GM20431 (cell line): ENCODE measurements around the gene CBR3.

ENCODE experiments used
- in situ Hi-C: fragments of 300-500 bp; cut with MseI, MboI; formaldehyde crosslinking; loops from one replicate; pipeline ENCODE4 v1.15.0; 2020; ENCODE audit warnings: low sequenced_read_pairs; ENCODE audit not compliant: unreplicated experiment

CBR3 gene

DNA sequence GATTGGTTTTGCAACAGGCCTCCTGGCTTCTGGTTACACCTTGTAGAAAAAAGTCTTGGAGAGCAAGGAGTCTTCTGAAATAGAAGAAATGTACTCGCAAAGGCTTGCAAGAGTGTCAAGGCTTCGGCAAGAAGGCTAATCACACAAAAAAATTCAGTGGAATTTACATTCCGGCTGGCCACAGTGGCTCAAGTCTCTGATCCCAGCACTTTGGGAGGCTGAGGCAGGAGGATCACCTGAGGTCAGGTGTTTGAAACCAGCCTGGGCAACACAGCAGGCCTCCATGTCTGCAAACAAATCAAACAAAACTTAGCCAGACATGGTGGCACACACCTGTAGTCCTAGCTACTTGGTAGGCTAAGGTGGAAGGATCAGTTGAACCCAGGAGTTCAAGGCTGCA lies 14.0 kb downstream of the CBR3 start:
- in situ Hi-C loops, result loop anchor here (10.0 kb wide), 1 partner anchor 176 kb away; the partner anchor contains the start of gene MORC3

DNA sequence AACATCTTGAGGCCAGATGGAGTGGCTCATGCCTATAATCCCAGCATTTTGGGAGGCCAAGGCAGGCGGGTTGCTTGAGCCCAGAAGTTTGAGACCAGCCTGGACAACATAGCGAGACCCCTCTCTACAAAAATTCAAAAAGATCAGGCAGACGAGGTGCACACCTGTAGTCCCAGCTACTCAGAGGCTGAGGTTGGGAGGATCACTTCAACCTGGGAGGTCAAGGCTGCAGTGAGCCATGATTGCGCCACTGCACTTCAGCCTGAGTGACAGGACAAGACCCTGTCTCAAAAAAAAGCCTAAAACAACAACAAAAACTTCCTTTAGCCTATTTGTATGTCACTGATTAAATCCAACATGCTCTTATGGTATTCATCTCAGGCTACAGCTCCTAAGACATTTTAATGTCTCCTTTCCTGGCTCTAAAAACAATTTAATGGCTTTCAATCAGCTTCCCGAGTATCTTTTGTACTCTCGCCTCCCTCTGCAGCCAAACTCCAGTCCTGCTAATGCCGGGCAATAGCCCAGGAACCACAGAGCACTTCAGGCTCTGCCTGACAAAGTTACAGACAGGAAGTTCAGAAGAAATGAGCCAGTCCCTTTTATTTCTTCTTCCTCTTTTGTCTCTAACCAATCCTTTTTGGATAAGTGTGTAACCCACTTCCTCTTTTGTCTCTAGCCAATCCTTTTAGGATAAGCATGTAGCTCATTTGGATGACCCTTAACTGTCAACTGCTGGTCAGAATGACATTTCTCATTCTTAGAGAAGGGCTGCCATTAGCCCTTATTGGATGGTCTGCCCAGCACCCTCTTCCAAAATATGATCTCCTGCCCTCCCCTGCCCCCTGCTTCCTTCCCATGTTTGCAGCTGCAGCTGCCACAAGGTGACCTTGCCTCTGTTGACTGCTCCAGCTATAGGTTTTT lies 15.2 kb downstream of the CBR3 start:
- in situ Hi-C loops, result loop anchor here (10.0 kb wide), 1 partner anchor 175 kb away; the partner anchor contains the start of gene MORC3

- in situ Hi-C loops, result no loop called here
Measured at GRCh38 chr21:36155603-36156338, 20.9 kb downstream of the CBR3 start.

GRCh38 chr21:36156339-36156814 lies 21.5 kb downstream of the CBR3 start:
- in situ Hi-C loops, result no loop called here

GRCh38 chr21:36156815-36157670 lies 22.2 kb downstream of the CBR3 start, which contains the start of gene DOP1B:
Gene DOP1B, plus strand, starts transcription at chr21:36156824. Its CDS starts 7,910 bp downstream, at chr21:36164734.
- in situ Hi-C loops, result no loop called here

GRCh38 chr21:36159356-36159921 lies 24.6 kb downstream of the CBR3 start:
- in situ Hi-C loops, result no loop called here

- in situ Hi-C loops, result no loop called here
Measured at GRCh38 chr21:36160850-36161178, 25.9 kb downstream of the CBR3 start.

DNA sequence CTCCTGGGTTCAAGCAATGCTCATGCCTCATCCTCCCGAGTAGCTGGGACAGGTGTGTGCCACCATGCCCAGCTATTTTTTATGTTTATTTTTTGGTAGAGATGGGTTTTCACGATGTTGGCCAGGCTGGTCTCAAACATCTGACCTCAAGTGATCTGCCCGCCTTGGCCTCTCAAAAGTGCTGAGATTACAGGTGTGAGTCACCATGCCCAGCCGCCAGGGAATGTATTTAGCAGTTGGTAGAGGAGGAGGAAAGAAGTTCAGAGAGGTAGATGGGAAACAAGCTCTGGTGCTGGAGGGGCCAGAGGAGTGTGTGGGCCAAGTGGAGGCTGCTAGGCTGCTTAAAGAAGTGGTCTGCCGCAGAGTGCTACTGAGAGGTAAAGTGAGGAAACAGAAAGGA lies 27.8 kb downstream of the CBR3 start:
- in situ Hi-C loops, result no loop called here

DNA sequence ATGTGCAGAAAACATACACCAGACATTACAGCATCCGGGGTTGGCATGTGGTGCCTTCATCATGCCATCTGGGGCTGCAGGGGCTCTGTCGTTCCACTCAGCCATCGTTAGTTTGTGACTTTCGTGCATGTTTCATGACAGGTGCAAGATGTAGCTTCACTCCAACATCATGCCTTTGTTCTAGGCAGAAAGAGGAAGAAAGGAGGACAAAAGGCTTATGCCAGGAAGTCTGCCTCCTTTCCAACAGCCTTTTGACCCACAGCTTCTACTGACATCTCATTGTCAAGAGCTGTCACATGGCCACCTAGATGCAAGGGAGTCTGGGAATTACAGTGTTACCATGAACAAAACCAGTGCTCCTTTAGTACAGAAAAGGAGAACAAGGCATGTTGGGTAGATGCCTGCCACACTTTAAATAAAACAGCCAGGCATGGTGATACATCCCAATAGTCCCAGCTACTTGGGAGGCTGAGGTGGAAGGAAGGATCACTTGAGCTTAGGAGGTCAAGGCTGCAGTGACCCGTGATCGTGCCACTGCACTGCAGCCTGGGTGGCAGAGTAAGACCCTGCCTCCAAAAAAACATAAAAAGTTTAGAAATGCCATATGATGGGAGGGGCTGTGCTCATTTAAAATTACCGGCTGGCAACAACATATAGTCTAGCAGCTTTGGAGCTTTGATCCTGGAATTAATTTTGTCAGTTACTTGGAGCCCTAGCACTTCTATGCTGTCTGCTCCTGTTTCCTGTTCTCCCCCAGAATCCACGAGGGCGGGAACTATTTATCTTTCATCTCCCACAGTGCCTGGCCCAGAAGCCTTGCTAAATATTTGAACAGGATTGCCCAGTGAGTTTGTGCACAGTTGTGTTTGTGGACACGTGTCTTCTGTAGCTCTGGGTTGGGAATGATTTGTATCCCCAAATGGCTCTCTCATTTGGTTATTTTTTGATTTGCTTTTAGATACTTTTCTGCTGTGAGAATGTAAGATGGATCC lies 29.2 kb downstream of the CBR3 start:
- in situ Hi-C loops, result no loop called here

DNA sequence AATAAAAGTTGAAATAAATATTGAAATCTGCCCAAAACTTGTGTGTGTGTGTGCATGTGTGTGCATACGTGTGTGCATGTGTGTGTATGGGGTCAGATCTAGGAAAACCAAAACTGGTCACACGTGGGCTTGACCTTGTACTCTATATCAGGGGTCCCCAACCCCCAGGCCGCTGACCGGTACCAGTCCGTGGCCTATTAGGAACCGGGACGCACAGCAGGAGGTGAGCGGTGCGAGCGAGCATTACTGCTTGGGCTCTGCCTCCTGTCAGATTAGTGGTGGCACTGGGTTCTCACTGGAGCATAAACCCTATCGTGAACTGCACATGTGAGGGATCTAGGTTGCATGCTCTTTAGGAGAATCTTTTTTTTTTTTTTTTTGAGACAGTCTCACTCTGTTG lies 30.5 kb downstream of the CBR3 start:
- in situ Hi-C loops, result no loop called here

GRCh38 chr21:36166705-36167104 lies 31.8 kb downstream of the CBR3 start:
- in situ Hi-C loops, result no loop called here

DNA sequence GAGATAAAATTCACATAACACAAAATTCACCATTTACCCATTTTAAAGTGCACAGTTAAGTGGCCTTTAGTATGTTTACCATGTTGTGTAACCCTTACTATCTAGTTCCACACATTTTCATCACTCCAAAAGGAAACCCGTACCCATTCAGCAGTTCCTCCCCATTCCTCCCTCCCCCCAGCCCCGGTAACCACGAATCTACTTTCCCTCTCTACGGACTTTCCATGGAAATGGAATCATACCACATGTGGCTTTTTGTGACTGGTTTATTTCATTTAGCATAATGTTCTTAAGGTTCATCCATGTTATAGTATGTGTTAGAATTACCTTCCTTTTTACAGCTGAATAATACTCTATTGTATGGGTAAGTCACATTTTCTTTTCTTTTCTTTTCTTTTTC lies 32.7 kb downstream of the CBR3 start:
- in situ Hi-C loops, result no loop called here

- in situ Hi-C loops, result no loop called here
Measured at GRCh38 chr21:36169470-36170128, 34.7 kb downstream of the CBR3 start.

DNA sequence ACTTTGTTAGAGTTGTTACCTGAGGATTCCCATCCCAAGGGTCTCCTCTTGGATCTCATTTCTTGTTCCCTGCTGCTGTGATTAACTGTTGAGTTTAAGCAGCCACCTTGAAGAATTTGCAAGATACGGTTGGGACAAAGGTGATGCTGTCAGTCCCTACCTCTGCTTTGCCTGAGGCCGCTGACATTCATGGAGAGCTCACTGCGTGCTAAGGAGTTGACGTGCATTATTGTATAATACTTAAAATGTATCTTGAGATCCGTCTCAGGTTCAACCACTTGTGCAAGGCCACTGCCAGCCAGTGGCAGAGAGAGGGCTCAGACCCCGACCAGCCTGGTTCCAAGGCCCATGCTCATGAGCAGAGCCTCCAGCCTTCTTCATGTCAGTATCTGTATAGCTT lies 35.9 kb downstream of the CBR3 start:
- in situ Hi-C loops, result no loop called here

DNA sequence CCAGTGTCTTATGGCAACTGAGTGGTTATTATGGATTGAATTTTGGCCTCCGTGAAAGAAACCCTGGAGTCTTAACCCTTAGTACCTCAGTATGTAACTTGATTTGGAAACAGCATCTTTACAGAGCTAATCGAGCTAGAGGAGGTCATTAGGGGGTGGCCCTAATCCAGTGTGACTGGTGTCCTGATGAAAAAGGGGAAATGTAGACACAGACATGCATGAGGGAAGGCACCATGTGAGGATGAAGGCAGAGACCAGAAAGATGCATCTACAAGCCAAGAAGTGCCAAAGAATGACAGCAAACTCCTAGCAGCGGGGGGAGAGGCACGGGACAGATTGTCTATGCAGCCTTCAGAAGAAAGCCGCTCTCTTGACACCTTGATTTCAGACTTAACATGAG lies 36.5 kb downstream of the CBR3 start:
- in situ Hi-C loops, result no loop called here

DNA sequence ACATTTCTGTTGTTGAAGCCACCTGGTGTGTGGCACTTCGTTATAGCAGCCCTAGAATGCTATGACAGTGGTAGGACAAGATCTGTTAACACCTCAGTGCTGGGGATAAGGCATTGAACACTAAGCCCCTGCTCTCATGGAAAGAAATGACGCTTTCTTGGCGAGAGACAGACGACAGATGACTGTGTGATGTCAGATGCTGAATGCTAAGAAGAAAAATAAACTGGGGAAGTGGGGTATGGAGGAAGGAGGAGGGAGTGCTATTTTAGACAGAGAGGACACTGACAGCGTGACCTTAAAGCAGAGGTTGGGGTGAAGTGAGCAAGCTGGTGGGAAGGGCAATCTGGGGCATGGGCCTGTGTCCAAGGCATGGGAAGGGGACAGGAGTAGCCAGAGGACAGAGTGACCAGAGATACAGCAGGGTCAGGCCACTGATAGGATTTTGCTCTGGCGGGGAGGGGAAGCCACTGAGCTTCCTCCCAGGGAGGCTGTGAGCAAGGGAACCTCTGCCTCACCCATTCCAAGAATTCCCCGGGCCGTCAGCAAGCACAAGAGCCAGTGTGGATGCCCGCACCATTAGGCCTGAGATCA lies 37.0 kb downstream of the CBR3 start:
- in situ Hi-C loops, result no loop called here

DNA sequence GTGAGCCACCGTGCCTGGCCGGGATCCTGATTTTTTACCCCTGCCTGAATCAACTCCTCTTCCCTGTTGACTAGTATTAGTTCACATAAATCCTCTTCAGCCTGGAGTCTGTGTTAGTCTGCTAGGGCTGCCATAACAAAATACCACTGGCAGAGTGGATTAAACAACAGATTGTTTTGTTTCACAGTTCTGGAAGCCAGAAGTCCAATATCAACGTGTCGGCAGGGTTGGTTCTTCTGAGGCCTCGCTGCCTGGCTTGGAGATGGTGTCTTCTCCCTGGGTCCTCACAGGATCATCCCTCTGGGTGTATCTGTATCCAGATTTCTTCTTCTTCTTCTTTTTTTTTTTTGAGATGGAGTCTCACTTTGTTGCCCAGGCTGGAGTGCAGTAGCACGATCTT lies 39.9 kb downstream of the CBR3 start:
- in situ Hi-C loops, result no loop called here
